Right kidney (tissue), 1 donor: ENCODE data around the gene MXD4.

Experiments
- DNase-seq: peaks from one replicate; pipeline ENCODE4 v3.0.0-alpha.2; 2016

Gene MXD4

DNA sequence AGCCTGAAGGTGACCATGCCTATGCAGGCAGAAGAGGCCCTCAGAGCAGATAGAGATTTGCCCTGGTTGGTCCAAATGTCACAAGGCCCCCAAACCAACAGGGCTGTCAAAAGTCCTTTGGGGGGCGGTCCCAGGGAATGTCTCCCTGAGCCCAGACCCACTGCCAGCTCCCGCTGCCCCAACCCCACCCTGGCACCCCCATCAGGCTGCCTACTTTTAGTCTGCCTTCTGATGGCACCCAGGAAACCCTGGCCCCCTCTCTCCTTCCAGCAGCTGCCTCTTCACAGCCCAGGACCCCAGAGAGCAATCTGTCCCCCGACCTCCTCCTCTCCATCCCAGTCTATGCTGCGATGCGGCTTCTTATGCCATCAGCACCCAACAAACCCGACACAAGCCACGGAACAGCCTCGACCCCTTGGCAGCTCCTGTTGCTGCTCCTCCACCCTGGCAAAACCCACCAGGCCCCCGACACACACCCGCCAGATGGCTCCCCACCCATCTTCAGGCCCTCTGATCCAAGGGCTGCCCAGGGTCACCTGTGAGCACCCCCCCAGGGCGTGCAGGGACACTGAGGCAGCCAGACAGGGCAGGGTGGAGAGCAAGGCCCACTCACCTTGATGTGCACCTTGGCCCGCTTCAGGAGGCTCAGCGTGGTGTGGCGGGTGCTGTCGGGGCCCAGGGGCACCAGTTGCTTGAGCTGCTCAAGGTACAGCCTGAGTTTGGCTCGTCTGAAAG, 9.9 kb downstream of the MXD4 start:
- DNase-seq = no peak

DNA sequence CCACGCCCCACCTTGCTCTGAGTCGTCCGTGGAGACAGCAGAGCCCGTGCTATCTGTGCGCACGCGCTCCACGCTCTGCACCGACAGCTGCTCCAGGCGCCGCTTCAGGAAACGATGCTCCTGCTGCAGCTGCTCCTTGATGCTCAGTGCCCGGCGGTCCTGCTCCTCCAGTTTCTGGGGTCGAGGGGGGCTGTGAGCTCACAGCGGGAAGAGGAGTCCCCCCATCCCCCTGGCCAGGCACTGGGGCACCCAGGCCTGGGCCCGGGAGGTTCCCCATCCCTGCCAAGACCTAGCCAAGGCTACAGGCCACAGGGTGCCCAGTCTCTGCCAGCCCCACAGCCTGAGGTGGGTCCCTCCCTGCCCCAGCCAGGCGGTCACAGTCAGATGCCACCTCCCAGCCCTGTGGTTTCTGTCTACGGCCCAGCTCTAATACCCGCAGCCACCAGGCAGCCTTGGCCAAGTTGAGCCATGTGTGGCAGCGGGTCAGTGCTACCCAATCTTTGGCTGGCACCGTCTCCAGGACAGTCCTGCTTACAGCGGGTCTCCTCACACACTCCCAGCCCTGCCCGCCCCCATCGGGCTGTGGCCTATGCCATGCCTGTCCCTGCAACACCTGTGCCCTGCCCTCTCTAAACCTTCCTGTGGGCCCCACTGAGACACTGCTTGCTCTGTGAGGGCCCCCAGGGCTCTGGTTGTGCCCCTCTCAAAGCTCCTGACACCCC, 10.7 kb downstream of the MXD4 start:
- no peak for DNase-seq

DNA sequence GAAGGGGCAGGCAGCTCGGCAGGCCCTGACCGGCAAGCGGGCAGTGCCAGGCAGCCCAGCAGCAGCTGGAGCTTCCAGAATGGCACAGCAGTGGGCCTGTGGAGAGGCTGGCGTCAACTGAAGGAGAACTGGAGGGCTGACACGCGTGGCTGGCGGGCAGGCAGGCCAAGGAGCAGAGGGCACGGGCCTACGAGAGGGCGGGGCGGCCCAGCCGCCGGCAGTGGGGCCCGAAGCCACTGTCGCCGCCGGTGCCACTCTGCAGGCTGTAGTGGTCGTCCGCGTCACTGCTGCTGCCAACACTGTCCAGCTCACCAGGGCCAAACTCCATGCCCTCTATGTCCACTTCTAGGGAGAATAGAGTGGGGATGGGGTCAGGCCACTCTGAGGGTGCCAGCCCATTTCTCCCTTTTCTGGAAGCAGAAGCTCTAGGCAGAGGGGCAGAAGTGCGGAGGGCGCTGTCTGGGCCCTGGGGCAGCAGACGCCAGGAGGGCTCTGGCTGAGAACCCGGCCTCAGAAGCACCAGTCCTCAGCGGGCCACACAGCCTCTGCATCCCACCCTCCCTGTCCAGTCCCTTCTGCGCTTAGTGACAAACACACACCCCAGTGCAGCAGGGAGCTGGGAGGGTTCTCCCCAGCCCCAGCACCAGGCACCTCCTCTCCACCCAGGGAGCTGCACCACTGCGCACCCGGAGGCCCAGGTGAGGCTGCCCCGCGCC, 11.4 kb downstream of the MXD4 start:
- DNase-seq = no peak

DNA sequence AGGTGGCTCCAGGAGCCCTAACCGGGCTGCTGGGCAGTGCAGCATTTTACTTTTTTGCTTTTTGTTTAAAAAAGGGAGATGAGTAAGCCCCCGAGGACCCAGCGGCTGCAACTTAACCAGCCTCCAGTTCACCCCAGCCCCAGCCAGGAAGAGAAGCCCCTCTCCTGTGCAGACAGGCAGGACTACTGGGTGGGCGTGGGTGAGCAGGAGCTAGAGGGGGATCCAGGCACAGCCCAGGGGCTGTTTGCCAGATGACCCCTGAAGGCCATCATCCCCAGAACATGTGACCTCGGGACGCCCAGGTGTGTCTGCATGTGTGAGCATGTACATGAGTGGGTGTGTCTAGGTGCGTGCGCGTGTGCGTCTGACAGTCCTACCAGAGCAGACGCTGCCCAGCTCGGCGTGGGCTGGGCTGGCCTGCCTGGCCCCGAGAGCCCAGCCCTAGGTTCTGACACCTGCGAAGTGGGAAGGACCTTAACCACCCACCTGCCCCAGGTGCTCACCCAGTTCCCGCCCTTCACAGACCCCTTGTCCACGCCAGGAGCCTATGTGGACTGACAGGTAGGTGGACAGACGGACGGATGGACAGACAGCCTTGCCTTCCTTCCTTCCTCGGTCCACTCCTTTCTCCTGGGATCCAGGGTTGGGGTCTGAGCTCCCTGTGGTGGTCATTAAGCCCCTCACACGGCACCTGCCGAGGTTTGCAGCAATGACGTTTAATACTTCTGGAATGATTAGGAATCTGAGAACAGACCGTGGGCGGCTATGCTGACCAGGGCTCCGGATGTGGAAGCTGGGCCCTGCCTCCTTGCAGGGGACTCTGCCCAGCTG, 12.2 kb downstream of the MXD4 start:
- DNase-seq = no peak

DNA sequence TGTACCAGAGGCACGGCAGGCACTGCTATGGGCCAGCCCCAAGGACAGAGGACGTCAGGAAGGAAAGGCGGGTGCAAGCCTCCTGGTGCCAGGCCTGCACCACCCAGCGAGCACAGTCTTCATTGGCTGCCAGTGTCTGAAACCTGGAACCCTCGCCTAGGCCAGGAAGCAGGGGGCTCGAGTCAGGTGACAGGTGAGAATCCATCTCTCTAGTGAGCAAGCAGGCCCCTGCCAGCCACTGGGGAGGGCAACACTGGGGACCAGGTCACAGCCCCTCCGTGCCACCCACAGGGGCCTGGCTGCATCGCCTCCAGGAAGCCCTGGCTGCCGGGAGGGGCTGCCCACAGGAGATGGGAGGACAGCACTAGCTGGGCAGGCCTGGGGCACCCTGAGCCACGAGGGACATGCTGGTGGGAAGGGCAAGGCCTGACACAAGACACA, 13.1 kb downstream of the MXD4 start:
- DNase-seq = no peak

DNA sequence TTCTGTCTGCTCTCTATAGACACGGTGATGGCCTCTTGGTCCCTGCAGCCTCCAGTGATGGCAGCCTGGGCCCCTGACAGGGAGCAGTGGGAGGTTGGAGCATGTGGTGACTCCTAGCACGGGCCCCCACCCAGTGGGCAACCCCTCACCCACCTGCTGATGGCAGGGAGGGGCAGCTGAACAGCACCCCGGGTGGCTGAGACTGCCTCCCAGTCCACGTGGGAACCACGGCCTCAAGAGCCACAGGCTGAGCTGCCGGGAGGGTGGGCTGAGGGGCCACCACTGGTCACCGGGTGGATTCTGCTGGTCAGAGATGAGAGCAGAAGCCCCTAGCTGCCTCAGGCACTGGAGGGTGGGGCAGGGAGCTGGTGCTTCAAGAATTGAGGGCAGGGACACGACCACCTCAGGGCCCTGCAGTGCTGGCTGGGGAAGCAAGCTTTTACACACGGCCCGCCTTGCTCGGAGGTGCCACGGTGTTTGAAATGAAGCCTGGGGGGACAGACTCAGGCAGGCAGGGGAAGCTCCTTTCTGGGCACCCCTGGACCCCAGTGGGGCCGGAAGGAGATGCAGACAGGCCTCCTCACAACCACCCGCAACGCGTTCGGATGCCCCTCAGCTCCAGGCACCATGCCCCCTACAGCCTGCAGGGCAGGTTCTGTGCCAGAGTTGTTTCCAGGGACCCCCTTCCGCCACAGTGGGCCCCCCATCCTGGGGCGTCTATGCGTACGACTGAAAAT, 13.7 kb downstream of the MXD4 start:
- no peak for DNase-seq

DNA sequence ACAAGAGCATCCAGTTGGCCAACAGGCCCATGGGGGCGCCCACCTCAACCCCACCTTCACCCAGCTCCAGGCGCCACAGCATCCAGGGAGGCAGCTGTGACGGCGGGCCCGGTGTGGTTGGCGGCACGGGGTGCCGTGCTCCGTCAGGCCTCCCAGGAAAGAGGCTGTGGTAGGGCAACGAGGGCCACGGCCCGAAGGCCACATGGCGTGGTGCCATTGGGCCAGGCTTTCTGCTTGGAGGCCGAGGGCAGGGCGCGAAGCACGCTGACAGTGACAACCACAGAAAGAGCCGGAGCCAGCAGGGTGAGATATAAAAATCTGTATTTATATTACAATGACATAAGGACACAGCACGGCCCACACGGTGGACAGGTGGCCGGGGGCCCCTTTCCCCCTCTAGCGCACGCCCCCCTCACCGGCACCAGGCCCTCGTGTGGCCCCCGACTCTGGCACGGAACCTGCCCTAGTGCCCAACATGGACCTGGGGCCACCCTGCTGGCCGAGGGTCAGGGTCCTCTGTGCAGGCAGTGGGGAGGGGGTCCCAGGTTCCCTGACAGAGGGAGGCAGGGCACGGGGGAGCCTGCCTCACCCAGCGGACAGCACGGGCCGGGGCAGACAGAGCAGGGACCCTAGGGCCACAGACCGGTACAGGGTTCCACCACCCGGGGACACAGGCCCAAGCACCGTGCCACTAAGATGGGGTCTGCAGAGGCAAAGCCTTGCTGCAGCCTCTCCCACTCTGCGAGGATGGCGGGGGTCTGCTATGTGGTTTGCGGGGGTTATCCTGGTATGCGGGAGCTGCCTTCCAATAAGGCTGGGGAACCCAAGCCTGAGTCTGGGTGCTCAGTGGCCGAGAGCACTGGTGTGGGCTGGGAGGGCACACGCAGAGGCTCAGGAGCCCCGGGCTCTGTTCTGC, 14.5 kb downstream of the MXD4 start:
- no peak for DNase-seq

DNA sequence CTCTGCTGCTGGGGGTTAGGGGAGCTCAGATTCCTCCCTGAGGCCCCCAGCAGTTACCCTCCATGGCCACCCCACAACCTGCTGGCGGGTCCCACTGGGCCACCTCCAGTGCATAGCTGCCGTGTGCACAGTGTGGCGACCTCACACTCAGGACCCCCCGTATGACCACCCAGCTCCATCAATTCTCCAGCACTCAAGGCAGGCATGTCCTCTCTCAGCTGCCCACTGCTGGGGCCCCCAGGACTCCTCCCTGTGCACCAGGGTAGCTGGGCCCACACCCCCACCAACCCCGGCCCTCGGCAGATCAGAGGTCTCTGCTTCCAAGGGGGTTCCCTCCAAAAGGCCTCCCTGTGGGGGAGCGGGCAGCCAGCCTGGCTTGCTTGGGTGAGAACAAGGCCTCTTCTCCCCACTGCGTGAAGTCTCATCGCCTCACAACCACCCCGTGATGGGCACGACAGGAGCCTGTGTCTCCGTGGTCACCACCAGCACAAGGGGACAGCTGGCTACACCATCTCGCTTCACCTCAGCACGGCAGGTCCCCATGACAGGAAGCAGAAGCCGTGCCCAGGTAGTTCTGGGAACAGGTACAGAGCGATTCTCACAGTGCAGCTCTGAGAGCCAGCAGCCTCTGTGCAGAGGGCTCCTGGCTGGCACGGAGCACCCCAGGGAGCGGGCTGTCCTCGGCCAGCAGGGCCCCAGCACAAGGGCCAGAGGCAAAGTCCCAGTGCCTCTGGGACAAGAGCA, 15.4 kb downstream of the MXD4 start:
- no peak for DNase-seq

DNA sequence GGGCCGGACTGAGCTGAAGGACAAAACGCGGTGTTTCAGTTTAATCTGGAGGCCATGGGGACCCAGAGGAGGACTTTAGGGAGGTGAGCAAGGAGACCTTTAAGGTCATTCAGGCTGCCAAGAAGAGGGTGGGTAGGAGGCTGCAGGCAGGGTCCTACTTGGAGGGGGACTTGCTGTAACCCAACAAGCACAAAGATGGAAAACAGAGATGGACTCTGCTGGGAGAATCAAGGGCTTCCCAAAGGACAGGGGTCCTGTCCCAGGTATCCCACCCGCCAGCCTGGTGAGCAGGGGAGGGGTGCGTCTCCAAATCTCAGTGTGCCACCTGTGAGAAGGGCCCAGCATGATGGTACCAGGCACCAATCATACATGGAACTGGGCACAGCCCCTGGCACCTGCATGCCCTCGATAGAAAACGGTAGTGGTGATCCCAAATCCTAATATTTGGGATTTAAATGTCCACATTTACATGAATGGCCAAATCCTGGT, 16.1 kb downstream of the MXD4 start:
- no peak for DNase-seq

DNA sequence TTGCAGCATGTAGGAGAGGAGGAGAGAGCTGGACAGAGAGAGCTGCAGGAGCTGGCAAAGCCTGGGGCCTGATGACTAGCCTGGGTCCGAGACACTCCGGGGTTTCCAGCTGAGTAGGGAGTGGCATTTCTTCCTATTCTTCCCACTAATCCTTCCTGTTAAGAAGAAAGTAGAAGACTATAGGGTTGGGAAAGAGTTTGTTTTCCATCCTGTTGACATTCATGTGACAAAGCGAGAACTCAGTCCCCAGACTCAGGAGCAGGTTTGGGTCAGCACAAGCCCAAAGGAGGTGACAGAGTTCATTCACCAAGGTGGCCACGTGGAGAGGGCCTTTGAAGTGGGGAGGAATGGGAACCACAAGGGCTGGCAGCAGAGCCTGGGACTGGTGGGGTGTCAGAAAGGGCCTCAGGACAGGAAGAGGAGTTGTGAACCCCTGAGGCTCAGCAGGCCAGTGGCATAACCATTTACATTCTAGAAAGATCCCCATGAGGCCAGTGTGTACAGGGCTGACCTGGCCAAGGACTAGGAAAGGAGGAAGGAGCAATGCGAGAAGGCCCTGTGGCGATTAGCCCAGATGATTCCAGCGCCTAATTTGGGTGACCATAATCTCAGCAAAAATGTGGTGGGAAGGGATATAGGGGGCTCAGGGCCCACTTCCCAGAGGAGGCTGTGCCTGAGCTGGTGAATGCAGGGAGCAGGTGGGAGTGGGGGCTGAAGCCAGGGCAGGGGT, 16.7 kb downstream of the MXD4 start:
- DNase-seq = no peak

DNA sequence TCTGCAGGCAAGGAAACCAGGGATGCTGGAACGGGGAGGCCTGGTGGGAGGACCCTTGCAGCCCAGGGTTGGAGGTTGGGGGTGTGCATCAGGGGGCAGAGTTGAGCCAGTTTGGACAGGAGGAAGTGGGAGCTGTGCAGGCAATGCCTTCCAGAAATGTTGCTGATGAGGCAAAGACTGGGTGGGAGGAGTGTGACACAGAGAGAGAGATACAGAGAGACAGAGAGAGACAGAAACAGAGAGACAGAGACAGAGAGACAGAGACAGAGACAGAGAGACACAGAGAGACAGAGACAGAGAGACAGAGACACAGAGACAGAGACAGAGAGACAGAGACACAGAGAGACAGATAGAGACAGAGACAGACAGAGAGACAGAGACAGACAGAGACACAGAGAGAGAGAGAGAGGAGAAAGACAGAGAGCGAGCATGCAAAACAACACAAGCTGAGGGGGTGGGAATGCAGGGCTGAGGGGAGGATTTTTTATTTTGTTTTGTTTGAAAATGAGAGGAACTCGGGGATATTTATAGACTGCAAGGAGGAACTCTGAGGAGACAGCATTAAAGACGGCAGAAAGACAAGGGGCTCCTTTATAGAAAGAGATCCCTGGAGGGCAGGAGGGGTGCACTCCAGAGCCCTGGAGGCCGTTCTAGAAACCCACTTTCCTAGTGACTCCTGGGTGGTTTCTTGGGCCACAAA, 18.1 kb downstream of the MXD4 start:
- DNase-seq = peak; percentile 32

DNA sequence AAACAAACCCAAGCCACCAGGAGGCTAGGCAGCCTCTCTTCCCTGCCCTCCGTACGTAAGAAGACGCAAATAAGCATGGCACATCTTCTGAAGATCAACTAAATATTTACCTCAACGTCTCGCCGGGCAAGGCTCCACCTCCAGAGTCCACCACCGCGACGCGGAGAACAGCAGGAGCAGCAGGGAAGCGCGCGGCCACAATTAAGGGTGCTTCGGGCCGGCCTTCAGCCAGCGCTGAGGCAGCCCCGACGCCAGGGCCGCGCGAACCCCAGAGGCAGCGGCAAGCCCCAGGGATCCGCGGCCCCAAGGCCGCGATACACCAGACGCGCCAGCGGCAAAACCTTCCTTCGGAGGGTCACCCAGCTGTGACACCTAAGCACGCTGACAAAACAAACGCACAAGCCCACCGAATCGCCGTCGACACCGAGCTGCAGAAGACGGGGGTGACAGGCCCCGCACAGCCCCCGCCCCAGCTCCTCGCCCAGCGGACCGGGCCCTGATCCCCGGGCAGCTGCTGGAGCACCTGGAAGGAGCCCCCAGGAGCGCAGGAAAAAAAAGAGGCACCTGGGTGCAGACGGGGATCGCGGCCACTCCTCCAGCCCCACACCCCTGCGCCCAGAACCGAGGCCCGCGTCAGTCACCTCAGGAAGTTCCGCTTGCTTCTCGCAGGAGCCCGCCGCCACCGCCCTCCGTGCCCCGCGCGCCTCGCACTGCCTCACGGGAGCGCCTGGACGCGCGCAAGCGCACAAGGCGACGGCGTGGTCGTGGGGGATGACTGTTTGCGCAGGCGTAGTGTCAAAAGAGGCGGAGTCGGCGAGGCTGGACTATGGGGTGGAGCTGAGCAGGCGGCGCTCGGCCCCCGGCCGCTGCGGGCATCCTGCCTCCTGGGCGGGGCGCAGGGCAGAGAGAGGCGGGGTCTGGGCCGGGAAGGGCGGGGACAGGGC, 20.2 kb downstream of the MXD4 start, which contains the start of the genes HAUS3 and POLN:
HAUS3 (minus strand) TSS at position 712 of the 944 bp plus-strand sequence. CDS start 1,175 bp downstream, outside the sequence.
POLN (minus strand) TSS at position 712 of the 944 bp plus-strand sequence. CDS start 12,890 bp downstream, outside the sequence.
- DNase-seq = peak; percentile 93

DNA sequence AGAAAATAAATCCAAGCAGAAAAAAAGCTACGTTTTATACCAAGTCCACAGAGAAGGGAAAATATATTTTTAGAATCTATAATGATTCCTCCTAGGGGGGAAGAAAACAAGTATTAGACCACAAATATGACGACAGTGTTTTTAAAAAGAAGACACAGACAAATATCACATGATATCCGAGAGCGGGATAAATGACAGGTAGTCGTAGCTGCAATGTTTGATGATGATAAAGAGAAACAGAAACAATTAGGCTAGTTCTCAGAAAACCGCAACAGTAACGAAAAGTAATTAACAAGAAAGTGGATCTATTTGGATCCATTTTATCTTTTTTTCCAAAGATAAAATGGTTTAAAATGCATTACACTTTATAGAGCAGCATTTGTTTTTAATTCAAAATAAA, 20.9 kb downstream of the MXD4 start:
- no peak for DNase-seq

DNA sequence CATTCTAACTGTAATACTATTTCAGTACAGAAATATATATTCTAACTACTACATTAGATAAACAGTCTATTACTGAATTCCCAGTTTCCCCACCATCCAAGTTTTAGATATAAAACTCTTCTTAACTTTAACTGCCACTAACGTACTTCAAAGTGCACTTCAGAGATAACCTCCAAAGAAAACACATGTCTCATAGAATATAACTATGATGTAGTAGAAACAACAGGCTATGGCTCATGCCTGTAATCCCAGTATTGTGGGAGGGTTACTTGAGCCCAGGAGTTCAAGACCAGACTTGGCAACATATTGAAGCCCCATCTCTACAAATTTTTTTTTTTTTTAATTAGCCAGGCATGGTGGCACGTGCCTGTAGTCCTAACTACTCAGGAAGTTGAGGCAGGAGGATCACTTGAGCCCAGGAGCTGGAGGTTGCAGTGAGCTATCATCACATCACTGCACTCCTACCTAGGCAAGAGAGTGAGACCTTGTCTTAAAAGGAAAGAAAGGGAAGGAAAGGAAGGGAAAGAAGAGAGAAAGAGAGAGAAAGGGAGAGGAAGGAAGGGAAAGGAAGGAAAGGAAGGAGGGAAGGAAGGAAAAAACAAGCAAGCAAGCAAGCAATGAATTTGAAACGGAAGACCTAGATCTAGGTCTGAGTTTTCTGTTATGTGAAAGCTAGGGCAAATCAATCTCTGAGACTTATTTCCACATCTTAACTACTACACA, 24.8 kb downstream of the MXD4 start:
- DNase-seq = no peak

DNA sequence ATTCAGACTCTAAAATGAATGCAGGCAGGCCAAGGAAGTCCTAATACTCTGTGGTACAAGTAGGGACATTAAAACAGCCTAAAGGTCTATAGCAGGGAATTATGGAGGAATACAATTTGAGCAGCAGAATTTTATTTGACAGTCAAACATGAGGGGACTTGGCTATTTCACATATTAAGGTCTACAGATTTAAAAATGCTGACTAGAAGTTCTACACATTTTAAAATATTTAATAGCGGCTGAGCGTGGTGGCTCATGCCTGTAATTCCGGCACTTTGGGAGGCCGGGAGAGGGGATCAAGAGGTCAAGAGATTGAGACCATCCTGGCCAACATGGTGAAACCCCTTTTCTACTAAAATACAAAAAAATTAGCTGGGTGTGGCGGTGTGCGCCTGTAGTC, 30.8 kb downstream of the MXD4 start:
- DNase-seq = no peak

DNA sequence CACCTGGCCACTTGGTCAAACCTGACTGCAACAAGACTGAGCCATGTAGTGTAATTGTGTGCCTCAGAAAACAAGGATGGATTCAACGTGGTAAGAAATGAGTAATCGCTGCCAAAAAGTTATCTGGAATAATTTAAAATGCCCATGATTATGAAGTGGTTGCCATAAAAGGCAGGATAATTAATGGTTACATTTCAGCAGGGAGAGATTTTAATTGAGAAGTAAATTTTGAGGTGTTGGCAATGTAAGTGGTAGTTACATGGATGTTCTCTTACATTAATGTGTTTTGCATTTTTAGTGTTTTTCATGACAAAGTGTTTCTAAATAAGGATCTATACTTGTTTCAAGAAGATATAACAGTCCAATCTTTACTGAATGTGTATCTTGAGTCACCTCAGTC, 35.6 kb downstream of the MXD4 start:
- no peak for DNase-seq
